IMR-90 (cell line): ENCODE measurements around the gene SRPX2. TPM values are rescaled to one million over a fixed set of nuclear protein-coding genes. Genes with fewer than 3 reads are reported as not detected.

Experiments used
- ATAC-seq: fragments of 200-7000 bp; cut with Tn5 transposase; 2 replicates; pipeline ENCODE4 v1.9.1; 2020; ENCODE audit warnings: low read depth, mild to moderate bottlenecking, moderate library complexity
- BruUV-seq: library from RNA; stranded (reverse); fragments of 400-500 nt; replicated peaks from 2 replicates; lab custom pipeline; 2021; lab: Mats Ljungman, UMichigan
- CTCF ChIA-PET: fragments of 300-600 bp; formaldehyde crosslinking; extraction: SDS; loops from one replicate; lab custom pipeline; 2021; ENCODE audit warnings: antibody characterized with exemption; lab: Yijun Ruan, JAX
- POLR2A ChIA-PET: fragments of 300-600 bp; sonication (Branson Sonifier 250); formaldehyde crosslinking; loops from one replicate; lab custom pipeline; 2022; ENCODE audit warnings: antibody characterized with exemption; ENCODE audit not compliant: unreplicated experiment; lab: Charles Lee
- DNase-seq: peaks from one replicate; pipeline ENCODE4 v3.0.0; 2013
- H2AFZ ChIP-seq: replicated peaks from 2 replicates; pipeline ENCODE3; 2013; ENCODE audit warnings: low read length, mild to moderate bottlenecking; ENCODE audit not compliant: poor library complexity
- H2AK5ac ChIP-seq: 2 replicates; pipeline ENCODE4 v1.6.1; 2013; ENCODE audit warnings: low read depth, low read length, inconsistent platforms
- H2AK9ac ChIP-seq: replicated peaks from 2 replicates; pipeline ENCODE3; 2013; ENCODE audit warnings: mild to moderate bottlenecking, low read depth, low read length, moderate library complexity; ENCODE audit not compliant: poor library complexity
- H2BK120ac ChIP-seq: 2 replicates; pipeline ENCODE4 v1.6.1; 2013; ENCODE audit warnings: low read depth, low read length, inconsistent platforms
- H2BK15ac ChIP-seq: 3 replicates; pipeline ENCODE4 v1.6.1; 2013; ENCODE audit warnings: low read depth, low read length, inconsistent platforms
- H2BK20ac ChIP-seq: 2 replicates; pipeline ENCODE4 v1.6.1; 2013; ENCODE audit warnings: low read depth, mild to moderate bottlenecking, inconsistent platforms, low read length, moderate library complexity
- H2BK5ac ChIP-seq: 2 replicates; pipeline ENCODE4 v1.6.1; 2013; ENCODE audit warnings: mild to moderate bottlenecking, low read depth, low read length, inconsistent platforms; ENCODE audit not compliant: poor library complexity, severe bottlenecking
- H3K14ac ChIP-seq: replicated peaks from 2 replicates; pipeline ENCODE4 v1.6.1; 2013; ENCODE audit warnings: low read depth, low read length, inconsistent platforms
- H3K18ac ChIP-seq: 2 replicates; pipeline ENCODE4 v1.6.1; 2013; ENCODE audit warnings: low read depth, low read length, control low read depth
- H3K23ac ChIP-seq: 2 replicates; pipeline ENCODE4 v1.6.1; 2013; ENCODE audit warnings: low read depth, low read length, inconsistent platforms
- H3K27ac ChIP-seq: 2 replicates; pipeline ENCODE4 v1.5.1; 2013; ENCODE audit warnings: mild to moderate bottlenecking, control low read depth, low read length; ENCODE audit not compliant: insufficient read depth
- H3K27me3 ChIP-seq: 2 replicates; pipeline ENCODE4 v1.6.1; 2013; ENCODE audit warnings: low read length; ENCODE audit not compliant: control insufficient read depth, insufficient read depth
- H3K36me3 ChIP-seq: 2 replicates; pipeline ENCODE4 v1.6.1; 2013; ENCODE audit warnings: low read length, mixed read lengths; ENCODE audit not compliant: control insufficient read depth, insufficient read depth
- H3K4ac ChIP-seq: 2 replicates; pipeline ENCODE4 v1.6.1; 2013; ENCODE audit warnings: low read depth, low read length, inconsistent platforms
- H3K4me1 ChIP-seq: 2 replicates; pipeline ENCODE4 v1.6.1; 2013; ENCODE audit warnings: low read length, mixed read lengths; ENCODE audit not compliant: control insufficient read depth, insufficient read depth
- H3K4me2 ChIP-seq: 2 replicates; pipeline ENCODE4 v1.6.1; 2013; ENCODE audit warnings: low read depth, mild to moderate bottlenecking, control low read depth, low read length, moderate library complexity
- H3K4me3 ChIP-seq: 2 replicates; pipeline ENCODE4 v1.5.1; 2013; ENCODE audit warnings: low read depth, mild to moderate bottlenecking, control low read depth, low read length, moderate library complexity; ENCODE audit not compliant: insufficient read depth
- H3K56ac ChIP-seq: 2 replicates; pipeline ENCODE4 v1.6.1; 2013; ENCODE audit warnings: low read length, inconsistent platforms; ENCODE audit not compliant: insufficient read depth; ENCODE audit errors: extremely low read depth
- H3K79me1 ChIP-seq, 2 experiments: 2 replicates each; pipeline ENCODE4 v1.6.1; 2013; ENCODE audit warnings: low read length in 2 of 2, inconsistent platforms in 1 of 2, low read depth in 1 of 2
- H3K9ac ChIP-seq: 2 replicates; pipeline ENCODE4 v1.6.1; 2013; ENCODE audit warnings: low read depth, low read length, control low read depth
- H3K9me1 ChIP-seq: 2 replicates; pipeline ENCODE4 v1.6.1; 2013; ENCODE audit warnings: low read length, inconsistent platforms; ENCODE audit not compliant: insufficient read depth
- H3K9me3 ChIP-seq: 2 replicates; pipeline ENCODE4 v1.6.1; 2013; ENCODE audit warnings: low read length; ENCODE audit not compliant: control insufficient read depth, insufficient read depth
- H4K20me1 ChIP-seq: 2 replicates; pipeline ENCODE4 v1.6.1; 2013; ENCODE audit warnings: low read length, inconsistent platforms; ENCODE audit not compliant: insufficient read depth
- H4K5ac ChIP-seq: 2 replicates; pipeline ENCODE4 v1.6.1; 2013; ENCODE audit warnings: mild to moderate bottlenecking, low read depth, low read length, control low read depth
- H4K8ac ChIP-seq, 2 experiments: 2 replicates each; pipeline ENCODE4 v1.6.1; 2013; ENCODE audit warnings: low read depth in 2 of 2, low read length in 2 of 2, control low read depth in 1 of 2, inconsistent platforms in 1 of 2
- H4K91ac ChIP-seq: 2 replicates; pipeline ENCODE4 v1.6.1; 2013; ENCODE audit warnings: low read depth, low read length, inconsistent platforms; ENCODE audit not compliant: insufficient read depth
- CEBPB ChIP-seq: IDR thresholded peaks from 2 replicates; pipeline ENCODE4 v1.6.1; 2012; ENCODE audit warnings: low read depth, low read length, improper control_type of control experiment
- CHD1 ChIP-seq: IDR thresholded peaks from 2 replicates; pipeline ENCODE4 v1.6.1; 2012; ENCODE audit warnings: low read depth, low read length, improper control_type of control experiment
- NFE2L2 ChIP-seq: fragments of 150-350 bp; IDR thresholded peaks from 2 replicates; pipeline ENCODE4 v1.6.1; 2016; ENCODE audit warnings: low read depth, mild to moderate bottlenecking, low read length
- RAD21 ChIP-seq: IDR thresholded peaks from 2 replicates; pipeline ENCODE4 v1.6.1; 2012; ENCODE audit warnings: low read length, improper control_type of control experiment
- RFX5 ChIP-seq: IDR thresholded peaks from 2 replicates; pipeline ENCODE4 v1.8.0; 2012; ENCODE audit warnings: low read depth, mild to moderate bottlenecking, low read length, moderate library complexity
- SMC3 ChIP-seq: fragments of 150-350 bp; IDR thresholded peaks from 2 replicates; pipeline ENCODE4 v1.6.1; 2016; ENCODE audit warnings: low read depth, mild to moderate bottlenecking, antibody characterized with exemption, low read length, moderate library complexity
- WGBS, 2 experiments: methylation state at CpG; one replicate each; pipeline versions ENCODE4 v1.1.5 to v1.1.7; 2013; ENCODE audit warnings: missing lambda C conversion rate in 2 of 2; ENCODE audit not compliant: insufficient read length in 1 of 2; ENCODE audit errors: extremely low coverage in 2 of 2; 5-methylcytosine and 5-hydroxymethylcytosine counted together
- dilution Hi-C: fragments of 300-500 bp; cut with HindIII; formaldehyde crosslinking; loops from one replicate; pipeline ENCODE4 v1.14.3; 2018; ENCODE audit warnings: low sequenced_read_pairs; ENCODE audit not compliant: unreplicated experiment
- in situ Hi-C: fragments of 300-500 bp; cut with MboI; formaldehyde crosslinking; loops from 3 replicates; pipeline ENCODE4 v1.14.3; 2019; ENCODE audit warnings: low sequenced_read_pairs, inconsistent platforms, mixed read lengths
- intact Hi-C: fragments of 100-400 bp; cut with micrococcal nuclease; formaldehyde crosslinking; loops from 2 replicates; pipeline ENCODE4 v1.10.0; 2022
- polyA plus RNA-seq, 3 experiments: library from polyadenylated mRNA; depleted of rRNA; stranded (reverse); fragments of >200 nt; gene quantifications; 2 replicates each; pipeline ENCODE4 v1.2.3, GENCODE V29; 2012; ENCODE audit warnings: low replicate concordance in 1 of 3
- total RNA-seq: library from RNA; depleted of rRNA; stranded (reverse); fragments of >200 nt; gene quantifications from 2 replicates; pipeline ENCODE4 v1.2.3, GENCODE V29; 2012

The SRPX2 gene
- total and polyA plus RNA-seq, 2 of the 4 experiments (the other 2 are of a cell fraction) = 20.6 to 43.1 TPM

DNA sequence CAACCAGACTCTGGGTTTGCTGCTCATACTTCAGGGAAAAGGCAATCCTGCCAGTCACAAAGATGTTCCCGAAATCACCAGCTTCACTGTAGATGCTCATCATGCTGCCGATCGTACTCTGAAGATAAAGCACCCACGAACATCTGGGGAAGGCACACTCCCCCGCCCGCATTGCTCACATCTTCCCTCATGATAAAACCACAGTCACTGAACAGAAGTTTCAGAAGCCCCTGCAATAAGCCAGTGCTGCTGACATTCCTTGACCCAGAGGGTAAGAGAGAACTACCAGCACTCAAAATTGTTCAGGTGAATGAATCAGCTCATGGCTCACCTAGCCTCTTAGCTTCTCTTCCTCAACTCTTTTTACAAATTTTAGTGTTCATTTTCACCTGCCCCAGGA, 43.1 kb downstream of the SRPX2 start:
- intact Hi-C loops (loop anchor here (5.0 to 10.0 kb wide), 2 partner anchors 175 to 598 kb away; no protein-coding TSS in a partner anchor), in situ Hi-C loops (loop anchor here (5.0 kb wide), 1 partner anchor 80 kb away; no protein-coding TSS in a partner anchor), dilution Hi-C loops (no loop called here)
- H3K4ac ChIP-seq = no peak overlapping the region
- H2BK15ac ChIP-seq = no peak overlapping the region
- no peak overlapping the region for H2BK20ac ChIP-seq
- no peak overlapping the region for H3K4me3 ChIP-seq
- ChIA-PET CTCF (interaction anchor here (3.0 kb wide), 1 partner anchor 81 kb away, joined by 14 read pairs; no protein-coding TSS in a partner anchor), POLR2A (no interaction called here)
- no TSS peak for BruUV-seq
- H4K20me1 ChIP-seq = no peaks in the 10 kb centered on the region
- H3K9me1 ChIP-seq = no peaks in the 10 kb centered on the region; the same call in 1 of the 2 replicates
- DNase-seq (no peak), ATAC-seq (no peak)
- H3K36me3 ChIP-seq = no peaks in the 10 kb centered on the region
- no peak for TF ChIP-seq RFX5
- no peak for TF ChIP-seq SMC3
- no peak for TF ChIP-seq CEBPB
- TF ChIP-seq RAD21 = no peak
- no peak for TF ChIP-seq NFE2L2
- TF ChIP-seq CHD1 = no peak
- H3K18ac ChIP-seq = no peak overlapping the region
- no peaks in the 10 kb centered on the region for H3K79me1 ChIP-seq
- no peak overlapping the region for H3K9ac ChIP-seq
- H3K4me2 ChIP-seq = no peak overlapping the region
- no peak overlapping the region for H4K8ac ChIP-seq
- H3K27ac ChIP-seq = no peak overlapping the region
- H3K27me3 ChIP-seq = no peaks in the 10 kb centered on the region; the same call in 1 of the 2 replicates
- H2AK9ac ChIP-seq = no peak overlapping the region
- no peak overlapping the region for H3K23ac ChIP-seq
- no peak overlapping the region for H2BK5ac ChIP-seq
- WGBS, 2 experiments = 81% methylated on average over 5 of the region's 6 CpGs; no CpG with 5 or more reads in 1 of the 2 experiments
- no peaks in the 10 kb centered on the region for H3K9me3 ChIP-seq
- no peak overlapping the region for H4K5ac ChIP-seq
- H2BK120ac ChIP-seq = no peak overlapping the region
- no peak overlapping the region for H3K14ac ChIP-seq
- no peak overlapping the region for H2AK5ac ChIP-seq
- peaks cover 2% of the 10 kb centered on the region for H3K4me1 ChIP-seq
- no peak overlapping the region for H2AFZ ChIP-seq
- H4K91ac ChIP-seq = no peak overlapping the region
- H3K56ac ChIP-seq = no peak overlapping the region
